NCI-H82 treated with DMSO at 0.1 percent for 48 hours (cell line): ENCODE measurements around the gene CSAG1.
A peak's percentile ranks its signal among the peaks of the same experiment; 100 is the strongest.
"Not testable (repeated sequence)": the region's sequence is repeated elsewhere in the genome, so short reads cannot be mapped to it uniquely, and the experiment has no call there.

Experiments
- DNase-seq: peaks from one replicate; lab custom pipeline; 2025; ENCODE audit not compliant: unreplicated experiment; lab: John Stamatoyannopoulos, UW

CSAG1 gene

GRCh38 chrX:152733261-152733975 is at the start of gene CSAG1, which contains the start of gene MAGEA12:
TSS of gene CSAG1 (minus strand) at chrX:152733721. CDS start at chrX:152732460, 1,261 bp downstream.
TSS of gene MAGEA12 (plus strand) at chrX:152733757. CDS start at chrX:152736162, 2,405 bp downstream.
- DNase-seq = peak; percentile 56

- DNase-seq = not testable (repeated sequence)
Measured at GRCh38 chrX:152769549-152770289, 36.2 kb upstream of the CSAG1 start, which contains the start of gene MAGEA6. TSS of gene MAGEA6 (minus strand) at chrX:152769689. CDS start at chrX:152767650, 2,039 bp downstream.

GRCh38 chrX:152766562-152766961 is 33.0 kb upstream of the CSAG1 start:
- DNase-seq = not testable (repeated sequence)

- DNase-seq = not testable (repeated sequence)
Measured at GRCh38 chrX:152761582-152761981, 28.1 kb upstream of the CSAG1 start.

- DNase-seq = not testable (repeated sequence)
Measured at GRCh38 chrX:152759544-152759943, 26.0 kb upstream of the CSAG1 start.

- DNase-seq = not testable (repeated sequence)
Measured at GRCh38 chrX:152758918-152759317, 25.4 kb upstream of the CSAG1 start, which contains the start of gene CSAG3. TSS of gene CSAG3 (plus strand) at chrX:152759218.

GRCh38 chrX:152754871-152755270 is 21.4 kb upstream of the CSAG1 start:
- not testable (repeated sequence) for DNase-seq

GRCh38 chrX:152753686-152754650 is 20.4 kb upstream of the CSAG1 start, which contains the start of gene MAGEA2:
TSS of gene MAGEA2 (minus strand) at chrX:152753842. CDS start at chrX:152751363, 2,479 bp downstream.
- DNase-seq = not testable (repeated sequence)

GRCh38 chrX:152738560-152738959 is 5.0 kb upstream of the CSAG1 start:
- DNase-seq = no peak

GRCh38 chrX:152736528-152736927 is 3.0 kb upstream of the CSAG1 start:
- DNase-seq = not testable (repeated sequence)

GRCh38 chrX:152735860-152736511 is 2.5 kb upstream of the CSAG1 start:
- DNase-seq = no peak

GRCh38 chrX:152735101-152735500 is 1.6 kb upstream of the CSAG1 start:
- DNase-seq = no peak

- not testable (repeated sequence) for DNase-seq
Measured at GRCh38 chrX:152734143-152734858, 780 bp upstream of the CSAG1 start.

- no peak for DNase-seq
Measured at GRCh38 chrX:152725409-152725808, 8.1 kb downstream of the CSAG1 start.

GRCh38 chrX:152713815-152714787 is 19.4 kb downstream of the CSAG1 start, which contains the start of gene MAGEA2B:
TSS of gene MAGEA2B (plus strand) at chrX:152714628. CDS start at chrX:152717107, 2,479 bp downstream.
- not testable (repeated sequence) for DNase-seq

- DNase-seq = not testable (repeated sequence)
Measured at GRCh38 chrX:152713195-152713594, 20.3 kb downstream of the CSAG1 start.

GRCh38 chrX:152709173-152709572 is 24.3 kb downstream of the CSAG1 start, which contains the start of gene CSAG2:
TSS of gene CSAG2 (minus strand) at chrX:152709273. CDS start at chrX:152709112, 161 bp downstream.
- not testable (repeated sequence) for DNase-seq

- DNase-seq = not testable (repeated sequence)
Measured at GRCh38 chrX:152706500-152706899, 27.0 kb downstream of the CSAG1 start.
